Psoas muscle (tissue), 8 donors: ENCODE data around the gene SOX13. TPM values are rescaled to one million over a fixed set of nuclear protein-coding genes. Genes with fewer than 3 reads are reported as not detected.
A peak's percentile ranks its signal among the peaks of the same experiment; 100 is the strongest.

ENCODE experiments used
- ATAC-seq, 4 donors: fragments of 200-7000 bp; cut with Tn5 transposase; one replicate each; pipeline ENCODE4 v1.9.1; 2020; ENCODE audit warnings: moderate library complexity in 3 of 4, mild to moderate bottlenecking in 2 of 4
- DNase-seq, 2 donors: peaks; one replicate each; pipeline ENCODE4 v3.0.0-alpha.2; 2020
- H3K27ac ChIP-seq: fragments of 200-600 bp; one replicate; pipeline ENCODE4 v1.8.0; 2022
- H3K27me3 ChIP-seq, 3 donors: fragments of 200-600 bp in 1 of 3; one replicate each; pipeline versions ENCODE4 v1.6.1 to v1.8.0; 2013 to 2022; ENCODE audit warnings: low read length in 2 of 3, mild to moderate bottlenecking in 2 of 3, moderate library complexity in 1 of 3; ENCODE audit not compliant: insufficient read depth in 3 of 3
- H3K36me3 ChIP-seq, 2 donors: fragments of 200-600 bp in 1 of 2; one replicate each; pipeline versions ENCODE4 v1.6.1 to v1.8.0; 2013 to 2022; ENCODE audit warnings: low read depth in 1 of 2, mild to moderate bottlenecking in 1 of 2, moderate library complexity in 1 of 2; ENCODE audit not compliant: insufficient read depth in 1 of 2
- H3K4me1 ChIP-seq: fragments of 200-600 bp; one replicate; pipeline ENCODE4 v1.8.0; 2022
- H3K4me3 ChIP-seq: fragments of 200-600 bp; one replicate; pipeline ENCODE4 v1.8.0; 2022; ENCODE audit warnings: mild to moderate bottlenecking
- H3K9me3 ChIP-seq: fragments of 200-600 bp; one replicate; pipeline ENCODE4 v1.8.0; 2022
- CTCF ChIP-seq: fragments of 200-600 bp; IDR thresholded peaks from one replicate; pipeline ENCODE4 v1.8.0; 2022; ENCODE audit warnings: antibody characterized with exemption
- WGBS, 3 donors: extraction: QIAGEN DNeasy Blood & Tissue Kit; methylation state at CpG; one replicate each; pipeline versions ENCODE4 v1.1.6 to v1.1.7; 2013; 5-methylcytosine and 5-hydroxymethylcytosine counted together
- intact Hi-C, 2 donors: fragments of 100-400 bp; cut with DNase I; formaldehyde crosslinking; loops; one replicate each; pipeline versions ENCODE4 v1.11.0 to v1.14.2; 2022
- polyA plus RNA-seq, 3 donors: library from polyadenylated mRNA; stranded (reverse); fragments of 200-250 nt; gene quantifications; one replicate each; pipeline ENCODE4 v1.2.3, GENCODE V29; 2013
- total RNA-seq, 4 donors: library from RNA; stranded (reverse); fragmentation: NEBNext Ultra II Directional in 2 of 4; extraction: Animal tissue kit (Norgen Biotek cat#: 25700) in 2 of 4; gene quantifications; one replicate each; pipeline versions ENCODE4 v1.2.1 to v1.2.4, GENCODE V29; 2021 to 2023
- donor health status: healthy with polysubstance abuse.
- donor health status: DM: no; HTN: no; CAD: no; lungs with moderate emphysema.
- donor health status: Bipolar disorder and iron deficiency.
- donor health status: healthy.
- donor health status: DM: yes; HTN: yes; CAD: no.
- donor health status: DM: no; HTN: no; CAD: no.
- donor health status: DM: no; HTN: no; CAD: no.
- donor health status: DM: yes; HTN: yes; CAD: no.

SOX13 gene
- total and polyA plus RNA-seq, 7 donors, result 5.2 to 19.6 (median 9.4) TPM

GRCh38 chr1:204077979-204078696, 5.2 kb downstream of the SOX13 start:
- 50 to 67% (median 50%) methylated on average over 17 of the region's 17 CpGs for WGBS, 3 donors
- TF ChIP-seq CTCF, result no peak

GRCh38 chr1:204079608-204079999, 6.7 kb downstream of the SOX13 start:
- ATAC-seq, result no peak
- intact Hi-C loops, result no loop called here
- no peaks in the 10 kb centered on the region for H3K27me3 ChIP-seq
- WGBS, 3 donors, result 67 to 85% (median 69%) methylated on average over 3 of the region's 3 CpGs
- no peaks in the 10 kb centered on the region for H3K9me3 ChIP-seq
- H3K27ac ChIP-seq, result peak overlapping the region; percentile 65
- no peaks in the 10 kb centered on the region for H3K36me3 ChIP-seq
- H3K4me3 ChIP-seq, result peak overlapping the region; percentile 18
- H3K4me1 ChIP-seq, result peaks cover 87% of the 10 kb centered on the region
- no peak for TF ChIP-seq CTCF
- no peak for DNase-seq

More at GRCh38 chr1:204077979-204078696, 5.2 kb downstream of the SOX13 start:
- no peaks in the 10 kb centered on the region for H3K27me3 ChIP-seq
- intact Hi-C loops, result no loop called here
- peaks cover 73% of the 10 kb centered on the region for H3K4me1 ChIP-seq
- DNase-seq (no peak), ATAC-seq (no peak)
- H3K4me3 ChIP-seq, result no peak overlapping the region
- H3K9me3 ChIP-seq, result no peaks in the 10 kb centered on the region
- no peaks in the 10 kb centered on the region for H3K36me3 ChIP-seq
- peak overlapping the region; percentile 65 for H3K27ac ChIP-seq

- ATAC-seq, result peak; percentile 18 to 84 (median 63)
- intact Hi-C loops, result loop anchor here in 1 of 2 donors (5.0 kb wide), 1 partner anchor 218 kb away; the partner anchor contains the start of gene SNRPE
Measured at GRCh38 chr1:204080163-204080903, 7.4 kb downstream of the SOX13 start.

GRCh38 chr1:204081164-204081790, 8.4 kb downstream of the SOX13 start:
- intact Hi-C loops, result loop anchor here in 1 of 2 donors (5.0 kb wide), 1 partner anchor 219 kb away; the partner anchor contains the start of gene SNRPE
- peaks cover 87% of the 10 kb centered on the region for H3K4me1 ChIP-seq
- DNase-seq (no peak), ATAC-seq (no peak)
- H3K9me3 ChIP-seq, result no peaks in the 10 kb centered on the region
- no peaks in the 10 kb centered on the region for H3K27me3 ChIP-seq
- no peaks in the 10 kb centered on the region for H3K36me3 ChIP-seq
- H3K27ac ChIP-seq, result peak overlapping the region; percentile 67
- 40 to 63% (median 54%) methylated on average over 13 of the region's 13 CpGs for WGBS, 3 donors
- H3K4me3 ChIP-seq, result no peak overlapping the region
- no peak for TF ChIP-seq CTCF

More at GRCh38 chr1:204080163-204080903, 7.4 kb downstream of the SOX13 start:
- H3K4me3 ChIP-seq, result peak overlapping the region; percentile 18
- H3K9me3 ChIP-seq, result no peaks in the 10 kb centered on the region
- H3K27me3 ChIP-seq, result no peaks in the 10 kb centered on the region
- 34 to 44% (median 37%) methylated on average over 7 to 8 of the region's 8 CpGs for WGBS, 3 donors
- DNase-seq, result peak; percentile 68 to 89
- no peaks in the 10 kb centered on the region for H3K36me3 ChIP-seq
- H3K4me1 ChIP-seq, result peaks cover 87% of the 10 kb centered on the region
- TF ChIP-seq CTCF, result no peak
- peak overlapping the region; percentile 65 for H3K27ac ChIP-seq
